22Rv1 (cell line): ENCODE measurements around the gene CNNM2.

ENCODE experiments used
- ZFX ChIP-seq: fragments of 450-650 bp; IDR thresholded peaks from 2 replicates; pipeline ENCODE4 v1.6.1; 2017; ENCODE audit warnings: antibody characterized with exemption, borderline replicate concordance
- TF ChIP-seq, protein P1 (sequence below): fragments of 450-650 bp; IDR thresholded peaks from 2 replicates; pipeline ENCODE4 v1.5.1; 2017; ENCODE audit warnings: mild to moderate bottlenecking

DNA sequence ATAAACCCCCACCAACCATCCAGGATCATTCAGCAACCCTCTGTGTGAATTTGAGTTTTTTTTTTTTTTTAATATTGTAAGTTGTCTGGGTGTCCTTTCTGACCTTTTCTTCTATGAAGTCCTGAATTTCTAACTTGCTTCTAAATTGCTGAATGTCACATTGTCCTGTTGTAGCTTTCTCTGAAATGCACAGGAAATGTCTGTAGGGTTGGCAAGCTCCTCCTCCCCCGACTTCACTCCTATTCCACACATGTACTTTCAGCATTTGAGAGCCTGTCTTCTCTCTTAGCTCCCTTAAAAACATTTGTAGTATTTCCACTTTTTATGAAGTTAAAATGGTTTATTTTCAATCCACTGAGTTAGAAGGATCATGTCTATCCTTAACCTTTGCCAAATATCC lies 3.3 kb upstream of the CNNM2 start:
- TF ChIP-seq, protein P1, sequence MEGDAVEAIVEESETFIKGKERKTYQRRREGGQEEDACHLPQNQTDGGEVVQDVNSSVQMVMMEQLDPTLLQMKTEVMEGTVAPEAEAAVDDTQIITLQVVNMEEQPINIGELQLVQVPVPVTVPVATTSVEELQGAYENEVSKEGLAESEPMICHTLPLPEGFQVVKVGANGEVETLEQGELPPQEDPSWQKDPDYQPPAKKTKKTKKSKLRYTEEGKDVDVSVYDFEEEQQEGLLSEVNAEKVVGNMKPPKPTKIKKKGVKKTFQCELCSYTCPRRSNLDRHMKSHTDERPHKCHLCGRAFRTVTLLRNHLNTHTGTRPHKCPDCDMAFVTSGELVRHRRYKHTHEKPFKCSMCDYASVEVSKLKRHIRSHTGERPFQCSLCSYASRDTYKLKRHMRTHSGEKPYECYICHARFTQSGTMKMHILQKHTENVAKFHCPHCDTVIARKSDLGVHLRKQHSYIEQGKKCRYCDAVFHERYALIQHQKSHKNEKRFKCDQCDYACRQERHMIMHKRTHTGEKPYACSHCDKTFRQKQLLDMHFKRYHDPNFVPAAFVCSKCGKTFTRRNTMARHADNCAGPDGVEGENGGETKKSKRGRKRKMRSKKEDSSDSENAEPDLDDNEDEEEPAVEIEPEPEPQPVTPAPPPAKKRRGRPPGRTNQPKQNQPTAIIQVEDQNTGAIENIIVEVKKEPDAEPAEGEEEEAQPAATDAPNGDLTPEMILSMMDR = no peak
- no peak for TF ChIP-seq ZFX
